Liver (tissue), 3 donors: ENCODE measurements around the gene PRR5L.

ENCODE experiments used
- ATF3 ChIP-seq: IDR thresholded peaks from 2 replicates; pipeline ENCODE4 v1.6.1; 2016; ENCODE audit warnings: antibody characterized with exemption
- CTCF ChIP-seq: fragments of 150-350 bp; IDR thresholded peaks from 2 replicates; pipeline ENCODE4 v1.5.1; 2017; ENCODE audit warnings: improper control_type of control experiment, low read depth, low read length; ENCODE audit not compliant: missing input control
- EGR1 ChIP-seq, 2 donors: IDR thresholded peaks; 2 replicates each; pipeline ENCODE4 v1.6.1; 2016 to 2018; ENCODE audit warnings: antibody characterized with exemption in 2 of 2, low read depth in 2 of 2
- JUND ChIP-seq, 2 donors: IDR thresholded peaks; 2 replicates each; pipeline ENCODE4 v1.6.1; 2016; ENCODE audit warnings: antibody characterized with exemption in 2 of 2
- MAX ChIP-seq: IDR thresholded peaks from 2 replicates; pipeline ENCODE4 v1.6.1; 2016; ENCODE audit warnings: antibody characterized with exemption
- REST ChIP-seq: IDR thresholded peaks from 2 replicates; pipeline ENCODE4 v1.6.1; 2016; ENCODE audit warnings: antibody characterized with exemption, mild to moderate bottlenecking
- RXRA ChIP-seq, 2 donors: IDR thresholded peaks; 2 replicates each; pipeline ENCODE4 v1.6.1; 2017 to 2018; ENCODE audit warnings: antibody characterized with exemption in 2 of 2, mild to moderate bottlenecking in 1 of 2
- SP1 ChIP-seq: IDR thresholded peaks from 2 replicates; pipeline ENCODE4 v1.6.1; 2018; ENCODE audit warnings: antibody characterized with exemption, mild to moderate bottlenecking
- TAF1 ChIP-seq: conservative IDR thresholded peaks from 2 replicates; pipeline ENCODE4 v1.6.1; 2016; ENCODE audit warnings: antibody characterized with exemption, mild to moderate bottlenecking
- YY1 ChIP-seq: IDR thresholded peaks from 2 replicates; pipeline ENCODE4 v1.6.1; 2016; ENCODE audit warnings: antibody characterized with exemption, mild to moderate bottlenecking
- ZBTB33 ChIP-seq: IDR thresholded peaks from 2 replicates; pipeline ENCODE4 v1.6.1; 2016; ENCODE audit warnings: antibody characterized with exemption
- donor health status: healthy.
- donor health status: healthy.

- TF ChIP-seq MAX: no peak
- no peak for TF ChIP-seq CTCF
- no peak for TF ChIP-seq REST
- TF ChIP-seq RXRA (IDR thresholded peaks at IDR 0.05): no peak
- no peak for TF ChIP-seq JUND (IDR thresholded peaks at IDR 0.05)
- no peak for TF ChIP-seq SP1
- TF ChIP-seq ATF3: no peak
- no peak for TF ChIP-seq EGR1 (IDR thresholded peaks at IDR 0.05; ENCODE audit: low read depth in 2 of 2)
- no peak for TF ChIP-seq YY1
- no peak for TF ChIP-seq TAF1
- TF ChIP-seq ZBTB33: no peak
Measured at GRCh38 chr11:36454941-36455631, 159.0 kb downstream of the PRR5L start.
